ENCODE measurements around the gene GPR65.

The GPR65 gene

GRCh38 chr14:88037325-88037724, 32.4 kb downstream of the GPR65 start:
- in situ Hi-C loops (cut with MboI; ENCODE audit: low sequenced_read_pairs): no loop called here

DNA sequence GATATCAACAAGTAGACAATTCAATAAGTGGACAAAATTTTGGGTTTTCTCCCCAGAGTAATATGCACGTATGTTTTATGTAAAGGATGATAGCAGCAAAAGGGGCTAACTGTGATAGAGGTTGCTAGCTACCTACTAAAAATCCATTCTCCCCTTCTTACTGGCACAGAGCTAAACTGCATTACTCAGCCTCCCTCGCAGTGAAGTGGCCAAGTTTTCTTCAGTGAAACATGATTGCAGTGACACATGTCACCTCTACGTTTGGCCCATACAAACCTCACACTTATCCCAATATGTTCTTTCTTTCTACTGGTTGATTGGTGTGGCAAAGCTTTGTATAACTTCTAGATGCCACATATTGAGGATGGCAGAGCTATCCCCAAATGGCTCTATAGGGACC, 34.3 kb downstream of the GPR65 start:
- in situ Hi-C loops (cut with MboI; ENCODE audit: low sequenced_read_pairs): no loop called here

- in situ Hi-C loops (cut with MboI; ENCODE audit: low sequenced_read_pairs): no loop called here
Measured at GRCh38 chr14:88040146-88040545, 35.2 kb downstream of the GPR65 start.

DNA sequence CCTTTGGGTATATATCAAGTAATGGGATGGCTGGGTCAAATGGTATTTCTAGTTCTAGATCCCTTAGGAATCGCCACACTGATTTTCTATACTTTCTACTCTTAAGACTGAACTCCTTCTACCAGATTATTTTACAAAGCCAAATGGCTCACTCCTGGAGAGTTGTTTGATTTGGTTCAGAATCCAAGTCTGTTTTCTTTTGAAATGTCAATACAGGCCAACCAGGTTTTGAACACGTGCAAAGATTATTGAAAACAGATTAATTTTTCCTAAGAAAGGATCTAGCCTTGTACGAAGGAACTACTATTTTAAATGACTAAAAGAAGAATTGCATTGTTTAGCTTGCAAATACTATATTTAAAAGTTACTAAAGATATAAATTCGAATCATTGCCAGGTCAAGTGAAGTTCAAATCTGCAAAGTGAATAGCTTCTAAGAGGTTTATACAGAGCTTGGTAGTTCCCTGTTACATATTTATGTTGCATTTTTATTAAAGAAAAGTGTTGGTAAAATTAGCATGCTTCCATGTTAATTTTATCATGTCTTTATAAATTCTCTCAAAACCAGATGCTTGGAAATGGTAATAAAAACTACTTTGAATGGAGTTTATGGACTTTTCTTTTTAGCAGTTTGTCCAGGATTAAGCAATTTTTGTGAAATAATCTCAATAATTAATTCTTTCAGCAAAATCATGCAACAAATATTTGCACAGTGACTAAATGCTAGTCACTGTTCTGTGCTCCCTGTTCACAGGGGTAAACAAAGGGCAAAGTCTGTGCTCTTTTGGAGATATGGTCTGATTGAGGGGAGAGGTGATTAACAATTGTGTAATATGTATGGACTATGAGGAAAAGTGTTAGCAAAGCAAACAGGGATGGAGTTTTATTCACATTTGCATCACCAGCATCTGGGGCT, 38.9 kb downstream of the GPR65 start:
- in situ Hi-C loops (cut with MboI; ENCODE audit: low sequenced_read_pairs): no loop called here

GRCh38 chr14:88044444-88044758, 39.5 kb downstream of the GPR65 start:
- in situ Hi-C loops (cut with MboI; ENCODE audit: low sequenced_read_pairs): no loop called here

- in situ Hi-C loops (cut with MboI; ENCODE audit: low sequenced_read_pairs): no loop called here
Measured at GRCh38 chr14:88044776-88045446, 40.0 kb downstream of the GPR65 start.

GRCh38 chr14:88045705-88046104, 40.8 kb downstream of the GPR65 start:
- in situ Hi-C loops (cut with MboI; ENCODE audit: low sequenced_read_pairs): no loop called here

DNA sequence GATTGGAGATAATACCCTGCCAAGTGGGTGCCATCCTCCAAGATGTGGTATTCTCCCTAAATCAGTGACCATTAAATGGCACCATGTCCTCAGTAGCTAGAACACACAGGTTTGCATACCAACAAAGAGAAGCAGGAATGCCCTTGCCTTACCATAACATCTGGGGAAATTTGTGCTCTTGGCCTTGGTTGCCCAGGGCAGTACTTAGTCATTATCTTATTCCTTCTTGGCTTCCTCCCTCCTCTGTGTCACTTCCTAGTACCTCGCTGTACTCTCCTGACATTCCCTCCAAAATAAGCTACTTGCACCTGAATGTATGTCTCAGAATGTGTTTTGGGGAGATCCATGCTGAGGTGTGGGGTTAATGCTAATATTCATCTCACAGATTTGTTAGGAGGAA, 43.4 kb downstream of the GPR65 start:
- in situ Hi-C loops (cut with MboI; ENCODE audit: low sequenced_read_pairs): no loop called here

- in situ Hi-C loops (cut with MboI; ENCODE audit: low sequenced_read_pairs): no loop called here
Measured at GRCh38 chr14:88049266-88049665, 44.3 kb downstream of the GPR65 start.

GRCh38 chr14:88049936-88050335, 45.0 kb downstream of the GPR65 start:
- in situ Hi-C loops (cut with MboI; ENCODE audit: low sequenced_read_pairs): no loop called here

GRCh38 chr14:88060576-88060975, 55.6 kb downstream of the GPR65 start:
- in situ Hi-C loops (cut with MboI; ENCODE audit: low sequenced_read_pairs): no loop called here

GRCh38 chr14:88063811-88064210, 58.9 kb downstream of the GPR65 start:
- in situ Hi-C loops (cut with MboI; ENCODE audit: low sequenced_read_pairs): no loop called here

Measured in HL-60/S4 treated with phorbol 12-myristate 13-acetate at 8.2 ng/mL for 4 days and 3 days (cell line).